IPS-20b (cell line): ENCODE data around the gene IFRD1.
"Not testable (repeated sequence)": the region's sequence is repeated elsewhere in the genome, so short reads cannot be mapped to it uniquely, and the experiment has no call there.

ENCODE experiments used
- H3K27ac ChIP-seq: one replicate; pipeline ENCODE4 v1.5.1; 2013; ENCODE audit warnings: low read length
- H3K27me3 ChIP-seq: 2 replicates; pipeline ENCODE4 v1.6.1; 2013; ENCODE audit warnings: mild to moderate bottlenecking, low read length, inconsistent platforms; ENCODE audit not compliant: insufficient read depth
- H3K36me3 ChIP-seq: 2 replicates; pipeline ENCODE4 v1.6.1; 2013; ENCODE audit warnings: low read depth, mild to moderate bottlenecking, inconsistent platforms, low read length, moderate library complexity; ENCODE audit not compliant: insufficient read depth
- H3K4me1 ChIP-seq: 2 replicates; pipeline ENCODE4 v1.6.1; 2013; ENCODE audit warnings: mild to moderate bottlenecking, control low read depth, inconsistent platforms, low read length, moderate library complexity; ENCODE audit not compliant: insufficient read depth
- H3K4me3 ChIP-seq: 2 replicates; pipeline ENCODE4 v1.5.1; 2013; ENCODE audit warnings: mild to moderate bottlenecking, low read length, inconsistent platforms
- H3K9ac ChIP-seq: 2 replicates; pipeline ENCODE4 v1.6.1; 2013; ENCODE audit warnings: low read depth, mild to moderate bottlenecking, inconsistent platforms, low read length, moderate library complexity
- H3K9me3 ChIP-seq: 2 replicates; pipeline ENCODE4 v1.6.1; 2013; ENCODE audit warnings: mild to moderate bottlenecking, low read depth, low read length, inconsistent platforms; ENCODE audit not compliant: insufficient read depth

The IFRD1 gene

DNA sequence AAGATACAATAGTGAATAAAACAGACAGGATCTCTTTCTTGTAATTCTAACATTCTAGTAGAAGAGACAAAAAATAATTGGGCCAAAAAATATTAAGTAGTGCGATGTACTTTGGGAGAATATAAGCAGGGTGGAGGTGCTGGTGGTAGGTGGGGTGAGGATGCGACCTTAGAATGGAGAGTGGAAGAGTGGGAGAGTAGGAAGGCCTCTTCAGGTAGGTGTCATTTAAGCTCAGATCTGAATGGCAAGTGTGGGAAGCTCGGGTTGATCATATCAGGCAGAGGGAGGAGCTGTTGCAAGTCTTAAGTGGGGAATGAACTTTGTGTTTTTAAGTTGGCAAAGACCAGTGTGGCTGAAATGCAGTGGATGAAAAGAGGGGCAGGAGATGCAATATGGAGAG lies 3.8 kb upstream of the IFRD1 start:
- H3K36me3 ChIP-seq = no peaks in the 10 kb centered on the region
- H3K9me3 ChIP-seq = no peaks in the 10 kb centered on the region
- no peak overlapping the region for H3K27ac ChIP-seq
- no peak overlapping the region for H3K9ac ChIP-seq
- H3K4me3 ChIP-seq = no peak overlapping the region
- H3K4me1 ChIP-seq = no peaks in the 10 kb centered on the region
- H3K27me3 ChIP-seq = no peaks in the 10 kb centered on the region

DNA sequence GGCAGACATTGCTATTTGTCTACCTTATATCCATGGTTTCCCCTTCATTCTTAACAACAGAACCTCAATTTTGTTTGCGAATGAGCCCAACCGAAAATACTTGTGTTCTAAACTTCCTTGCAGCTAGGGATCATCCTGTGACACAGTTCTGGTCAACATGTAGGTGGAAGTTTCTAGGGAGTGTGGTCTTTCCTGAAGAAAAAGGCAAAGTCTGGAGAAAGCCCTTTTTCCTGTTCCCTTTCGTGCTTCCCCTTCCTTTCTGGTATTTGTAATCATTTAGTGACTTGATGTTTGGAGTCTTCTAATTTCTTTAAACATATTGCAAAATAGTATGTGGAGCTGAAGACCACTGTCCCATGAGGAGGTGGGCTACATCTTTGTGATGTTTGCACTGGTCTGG lies 2.9 kb upstream of the IFRD1 start:
- Histone ChIP-seq H3K4me1 (no peaks in the 10 kb centered on the region; the same call in 1 of the 2 replicates), H3K27ac (no peak overlapping the region), H3K9ac (no peak overlapping the region), H3K4me3 (no peak overlapping the region), H3K27me3 (no peaks in the 10 kb centered on the region), H3K36me3 (no peaks in the 10 kb centered on the region), H3K9me3 (no peaks in the 10 kb centered on the region)

DNA sequence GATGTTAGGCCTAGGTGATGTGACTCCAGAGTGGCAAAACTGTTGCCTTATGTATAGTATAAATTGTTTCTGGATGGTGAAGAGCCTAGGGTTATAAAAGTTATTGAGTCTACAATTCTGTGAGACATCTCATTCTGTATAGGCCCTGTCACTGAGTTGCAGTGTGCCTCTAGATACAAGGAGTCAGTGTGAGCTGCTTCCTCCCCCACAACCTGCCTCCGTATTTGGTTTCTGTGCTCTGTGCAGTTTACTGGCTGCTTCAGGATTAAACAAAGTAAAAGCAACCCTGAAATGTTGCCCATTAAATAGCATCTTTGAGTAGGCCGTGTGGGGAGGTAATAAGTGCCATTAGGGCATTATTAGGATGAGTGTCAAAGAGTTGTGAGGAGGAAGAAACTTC lies 1.9 kb upstream of the IFRD1 start:
- H3K4me3 ChIP-seq = no peak overlapping the region
- H3K9ac ChIP-seq = no peak overlapping the region
- H3K4me1 ChIP-seq = peaks cover 9% of the 10 kb centered on the region; the same call in 1 of the 2 replicates
- H3K36me3 ChIP-seq = 0 out of 2 replicates have a peak, but pooled peaks cover 3% of the 10 kb centered on the region
- H3K27me3 ChIP-seq = no peaks in the 10 kb centered on the region
- H3K27ac ChIP-seq = no peak overlapping the region
- no peaks in the 10 kb centered on the region for H3K9me3 ChIP-seq

DNA sequence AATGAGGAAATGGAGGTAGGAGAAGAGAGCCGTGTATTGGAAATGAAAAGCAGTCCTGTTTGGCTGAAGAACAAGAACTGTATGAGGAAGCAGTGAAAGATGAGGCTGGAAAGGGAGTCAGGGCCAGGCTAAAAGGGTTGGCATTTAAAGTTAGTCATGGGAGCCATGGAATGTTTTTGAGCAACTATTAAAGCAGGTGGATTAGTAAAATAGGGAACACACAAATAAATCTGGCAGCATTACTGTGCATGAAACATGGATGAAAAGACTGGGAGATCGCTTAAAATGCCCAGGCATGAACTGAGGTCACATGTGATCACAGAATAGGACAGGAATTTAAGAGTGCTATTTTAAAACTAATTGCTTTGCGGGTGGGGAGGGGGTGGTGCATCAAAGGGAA lies 1.4 kb upstream of the IFRD1 start:
- Histone ChIP-seq H3K9ac (no peak overlapping the region), H3K9me3 (no peaks in the 10 kb centered on the region), H3K4me1 (peaks cover 13% of the 10 kb centered on the region; the same call in 1 of the 2 replicates), H3K36me3 (0 out of 2 replicates have a peak, but pooled peaks cover 6% of the 10 kb centered on the region), H3K4me3 (no peak overlapping the region), H3K27me3 (no peaks in the 10 kb centered on the region), H3K27ac (no peak overlapping the region)

DNA sequence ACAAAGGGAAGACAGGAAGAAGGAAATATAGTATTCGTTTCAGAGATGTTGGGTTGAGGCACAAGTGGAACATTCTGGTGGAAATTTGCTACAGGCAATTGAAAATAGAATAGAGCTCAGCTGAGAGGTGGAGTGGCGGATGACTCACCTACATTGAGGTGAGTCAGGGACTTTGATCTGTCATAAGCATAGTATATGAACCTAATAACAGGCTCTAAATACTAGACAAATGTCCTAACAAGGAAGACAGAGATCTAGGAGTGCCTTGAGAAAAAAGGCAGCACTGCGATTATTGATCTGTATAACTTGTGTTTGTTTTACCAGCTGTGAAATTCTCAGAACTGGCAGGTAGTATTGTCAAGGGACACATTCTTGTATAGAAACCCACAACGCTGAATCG lies 907 bp upstream of the IFRD1 start:
- H3K27me3 ChIP-seq = no peaks in the 10 kb centered on the region

DNA sequence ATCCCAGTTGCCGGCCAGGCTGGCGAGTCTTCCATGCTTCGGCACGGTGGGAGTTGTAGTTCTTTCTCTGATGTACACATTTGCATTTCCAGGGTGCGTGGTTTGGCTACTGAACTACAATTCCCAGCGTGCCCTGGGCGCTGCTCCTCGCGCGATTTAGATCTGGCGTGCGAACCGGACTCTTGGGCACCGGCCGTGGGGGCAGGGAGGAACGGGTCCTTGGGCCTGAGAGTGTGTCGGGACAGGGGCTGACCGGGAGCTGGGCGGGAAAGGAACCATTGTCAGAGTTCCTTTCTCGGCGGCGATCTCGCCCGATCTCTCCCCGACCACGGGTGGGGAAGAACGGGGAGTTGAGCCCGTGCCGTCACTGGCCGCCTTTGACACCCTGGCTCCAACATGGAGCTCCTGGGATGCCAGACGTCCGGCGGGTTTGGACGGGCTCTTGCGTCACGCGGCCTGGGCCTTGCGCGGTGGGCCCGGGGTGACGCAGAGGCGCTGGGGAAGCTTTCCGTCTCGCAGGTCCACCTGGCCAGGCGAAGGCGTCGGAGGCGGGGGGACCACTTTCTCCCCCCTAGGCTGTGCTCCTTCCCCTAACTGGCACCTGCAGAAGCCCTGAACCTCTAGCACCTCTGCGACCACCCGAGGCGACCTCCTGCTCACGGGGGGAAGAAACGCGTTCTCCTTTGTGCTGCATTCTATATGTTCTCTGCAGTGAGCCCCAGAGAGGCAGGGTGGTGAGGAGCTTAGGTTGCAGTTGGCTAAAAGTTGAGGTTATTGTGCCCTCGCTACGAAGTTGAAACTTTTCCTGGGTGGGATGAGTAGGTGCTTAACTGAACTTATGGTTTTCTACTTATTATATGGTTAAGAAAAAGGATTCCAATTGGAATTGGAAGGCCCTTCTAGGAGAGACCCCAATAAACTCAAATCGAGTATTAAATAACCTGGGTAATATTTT lies 824 bp downstream of the IFRD1 start:
- H3K27me3 ChIP-seq = no peaks in the 10 kb centered on the region
- H3K27ac ChIP-seq = peak overlapping the region; percentile 95
- H3K4me3 ChIP-seq = peak overlapping the region; percentile 96
- no peaks in the 10 kb centered on the region for H3K9me3 ChIP-seq
- H3K9ac ChIP-seq = peak overlapping the region; percentile 98
- H3K36me3 ChIP-seq = peaks cover 23% of the 10 kb centered on the region
- H3K4me1 ChIP-seq = peaks cover 13% of the 10 kb centered on the region; the same call in 1 of the 2 replicates

More for the DNA sequence above, 907 bp upstream of the IFRD1 start:
- Histone ChIP-seq H3K4me3 (peak overlapping the region; percentile 96), H3K9me3 (no peaks in the 10 kb centered on the region), H3K36me3 (peaks cover 9% of the 10 kb centered on the region; the same call in 1 of the 2 replicates), H3K27ac (no peak overlapping the region), H3K4me1 (peaks cover 13% of the 10 kb centered on the region; the same call in 1 of the 2 replicates), H3K9ac (peak overlapping the region; percentile 43; the same call in 1 of the 2 replicates)

DNA sequence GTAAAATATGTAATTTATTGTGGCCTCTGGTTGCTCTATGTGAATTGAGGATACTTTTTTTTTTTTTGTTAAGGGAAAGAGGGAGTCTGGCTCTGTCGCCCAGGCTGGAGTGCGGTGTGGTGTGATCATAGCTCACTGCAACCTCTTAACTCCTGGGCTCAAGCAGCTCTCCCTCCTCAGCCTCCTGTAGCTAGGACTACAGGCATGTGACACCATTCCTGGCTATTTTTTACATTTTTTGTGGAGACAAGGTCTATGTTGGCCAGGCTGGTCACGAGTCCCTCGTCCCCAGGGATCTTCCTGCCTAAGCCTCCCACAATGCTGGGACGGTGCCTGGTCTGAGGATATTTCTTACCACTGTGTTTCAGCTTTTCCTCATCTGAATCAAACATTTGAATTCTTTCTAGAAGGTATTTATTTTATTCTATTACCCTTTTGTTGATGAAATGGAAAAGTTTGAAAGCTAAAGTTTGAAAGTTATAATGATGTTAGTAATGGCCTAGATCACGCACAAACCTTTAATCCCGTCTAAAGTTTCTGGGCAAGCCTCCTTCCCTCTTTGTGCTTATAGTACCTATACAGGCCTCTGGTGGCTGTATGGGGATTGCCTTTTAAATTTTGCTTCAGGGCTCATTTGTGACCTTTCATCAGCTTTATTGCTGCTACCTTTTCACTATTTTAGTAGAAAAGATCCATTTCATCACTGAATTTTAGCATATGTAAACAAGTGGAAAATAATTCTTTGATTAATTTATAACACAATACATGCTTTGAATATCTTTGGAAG lies 2.0 kb downstream of the IFRD1 start:
- peaks cover 35% of the 10 kb centered on the region for H3K36me3 ChIP-seq

DNA sequence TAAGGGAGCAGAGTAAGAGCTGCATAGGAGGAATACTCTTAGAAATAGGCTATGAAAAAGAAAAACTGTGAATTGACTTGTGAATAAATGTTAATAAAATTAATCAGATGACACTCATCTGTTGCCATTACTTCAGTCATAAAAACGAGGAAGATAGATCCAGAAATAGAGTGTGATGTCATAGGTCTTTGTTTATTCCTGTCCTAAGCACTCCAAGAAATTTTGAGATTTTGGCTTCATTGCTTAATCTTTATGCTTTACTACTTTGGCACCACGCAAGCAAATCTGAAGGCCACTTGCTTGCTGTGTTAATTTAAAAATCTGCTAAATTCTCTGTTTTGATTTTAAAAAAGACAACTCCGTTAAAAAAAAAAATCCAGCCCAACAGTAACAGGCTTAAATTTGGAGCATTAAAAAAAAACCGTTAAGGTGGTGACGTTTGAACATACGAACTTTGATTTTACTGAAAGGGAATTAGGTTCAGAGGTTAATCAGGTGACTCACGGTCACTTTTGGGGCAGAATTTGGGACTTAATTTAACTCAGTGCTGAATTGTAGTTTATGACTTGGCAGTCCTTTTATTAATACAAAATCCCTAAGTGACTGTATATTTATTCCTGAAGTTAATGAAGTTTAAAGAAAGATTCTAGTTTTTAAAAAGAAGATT lies 3.4 kb downstream of the IFRD1 start:
- H3K27ac ChIP-seq = no peak overlapping the region
- H3K4me3 ChIP-seq = peak overlapping the region; percentile 96

More for the DNA sequence above, 2.0 kb downstream of the IFRD1 start:
- Histone ChIP-seq H3K9me3 (no peaks in the 10 kb centered on the region), H3K27ac (no peak overlapping the region), H3K9ac (peak overlapping the region; percentile 98; the same call in 1 of the 2 replicates), H3K27me3 (no peaks in the 10 kb centered on the region), H3K4me3 (peak overlapping the region; percentile 96), H3K4me1 (peaks cover 13% of the 10 kb centered on the region; the same call in 1 of the 2 replicates)

DNA sequence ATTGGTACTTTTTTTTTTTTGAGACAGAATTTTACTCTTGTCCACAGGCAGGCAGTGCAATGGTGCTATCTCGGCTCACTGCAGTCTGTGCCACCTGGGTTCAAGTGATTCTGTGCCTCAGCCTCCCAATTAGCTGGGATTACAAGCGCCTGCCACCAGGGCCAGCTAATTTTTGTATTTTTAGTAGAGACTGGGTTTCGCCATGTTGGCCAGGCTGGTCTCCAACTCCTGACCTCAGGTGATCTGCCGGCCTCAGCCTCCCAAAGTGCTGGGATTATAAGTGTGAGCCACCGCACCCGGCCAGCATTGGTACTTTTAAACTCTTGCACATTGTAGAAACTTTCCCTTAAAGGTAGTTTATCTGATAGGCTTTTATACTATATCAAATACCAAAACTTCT lies 3.9 kb downstream of the IFRD1 start:
- not testable (repeated sequence) for H3K9me3 ChIP-seq, H3K4me3 ChIP-seq, H3K9ac ChIP-seq, H3K27me3 ChIP-seq, H3K27ac ChIP-seq
- H3K36me3 ChIP-seq = peaks cover 54% of the 10 kb centered on the region
- peaks cover 13% of the 10 kb centered on the region; the same call in 1 of the 2 replicates for H3K4me1 ChIP-seq

More for the DNA sequence above, 3.4 kb downstream of the IFRD1 start:
- no peaks in the 10 kb centered on the region for H3K9me3 ChIP-seq
- H3K4me1 ChIP-seq = peaks cover 13% of the 10 kb centered on the region; the same call in 1 of the 2 replicates
- peaks cover 48% of the 10 kb centered on the region for H3K36me3 ChIP-seq
- peak overlapping the region; percentile 98; the same call in 1 of the 2 replicates for H3K9ac ChIP-seq
- no peaks in the 10 kb centered on the region for H3K27me3 ChIP-seq

DNA sequence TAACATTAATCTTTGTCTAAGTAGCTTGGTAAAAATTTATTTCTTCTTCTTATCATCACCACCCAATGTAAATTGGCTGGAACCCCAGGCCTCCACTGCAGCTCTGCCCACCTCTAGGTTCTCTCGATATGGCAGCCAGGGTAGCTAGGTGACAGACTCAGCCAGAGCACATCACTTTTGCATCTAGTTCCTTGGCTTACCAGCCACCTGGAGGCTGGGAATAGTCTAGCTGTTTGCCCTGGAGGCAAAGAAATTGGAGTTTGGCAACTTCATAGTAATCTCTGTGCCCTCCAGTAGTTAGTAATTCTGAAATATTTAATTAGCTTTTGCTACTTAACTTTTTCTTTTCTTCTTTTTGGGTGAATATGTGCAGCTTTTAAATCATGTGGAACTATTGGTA lies 9.4 kb downstream of the IFRD1 start:
- H3K4me1 ChIP-seq = no peaks in the 10 kb centered on the region
- H3K4me3 ChIP-seq = no peak overlapping the region
- peaks cover 96% of the 10 kb centered on the region for H3K36me3 ChIP-seq
- H3K27ac ChIP-seq = no peak overlapping the region
- no peak overlapping the region for H3K9ac ChIP-seq
- no peaks in the 10 kb centered on the region for H3K9me3 ChIP-seq
- H3K27me3 ChIP-seq = no peaks in the 10 kb centered on the region

DNA sequence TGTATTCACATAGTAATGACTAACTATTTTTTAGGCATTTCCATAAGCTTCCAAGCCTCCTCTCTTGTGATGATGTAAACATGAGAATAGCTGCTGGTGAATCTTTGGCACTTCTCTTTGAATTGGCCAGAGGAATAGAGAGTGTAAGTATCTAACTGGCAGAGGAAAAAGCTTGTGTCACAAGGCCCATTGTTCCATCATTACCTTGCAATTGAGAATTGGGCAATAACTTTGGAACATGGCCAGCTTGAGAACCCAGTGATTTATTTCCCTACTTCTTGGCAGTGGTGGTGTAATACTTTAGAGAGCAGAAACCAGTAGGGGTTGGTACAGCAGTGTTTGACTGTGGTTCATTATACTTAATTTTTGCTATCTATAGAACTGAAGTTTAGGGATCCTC lies 12.0 kb downstream of the IFRD1 start:
- Histone ChIP-seq H3K27ac (no peak overlapping the region), H3K4me1 (no peaks in the 10 kb centered on the region), H3K9me3 (no peaks in the 10 kb centered on the region), H3K27me3 (no peaks in the 10 kb centered on the region), H3K36me3 (peaks cover 99% of the 10 kb centered on the region), H3K9ac (no peak overlapping the region), H3K4me3 (no peak overlapping the region)
